H1 (cell line): ENCODE measurements around the gene ADGRE2.

ENCODE experiments used
- CHD1 ChIP-seq: IDR thresholded peaks from 2 replicates; pipeline ENCODE4 v1.6.1; 2012; ENCODE audit warnings: low read depth, low read length, improper control_type of control experiment
- CREB1 ChIP-seq: IDR thresholded peaks from 2 replicates; pipeline ENCODE4 v1.6.1; 2012; ENCODE audit warnings: inconsistent platforms
- EGR1 ChIP-seq: IDR thresholded peaks from 2 replicates; pipeline ENCODE4 v1.6.1; 2011; ENCODE audit warnings: low read depth, low read length, borderline replicate concordance
- EZH2 ChIP-seq: fragments of 200-600 bp; sonication (generic); IDR thresholded peaks from 2 replicates; pipeline ENCODE4 v1.7.1; 2012; ENCODE audit warnings: low read depth, mild to moderate bottlenecking, moderate library complexity, low read length, inconsistent platforms; ENCODE audit not compliant: severe bottlenecking
- POLR2A ChIP-seq, 2 experiments: IDR thresholded peaks; 1 replicate in 1 of 2; 2 replicates in 1 of 2; pipeline ENCODE4 v1.6.1; 2011; ENCODE audit warnings: low read depth in 2 of 2, low read length in 2 of 2, mild to moderate bottlenecking in 2 of 2; ENCODE audit errors: control extremely low read depth in 1 of 2
- POLR2AphosphoS5 ChIP-seq: IDR thresholded peaks from 2 replicates; pipeline ENCODE4 v1.6.1; 2011; ENCODE audit warnings: low read depth, low read length
- SP2 ChIP-seq: IDR thresholded peaks from 2 replicates; pipeline ENCODE4 v1.6.1; 2012; ENCODE audit warnings: mild to moderate bottlenecking, low read length, inconsistent platforms
- TF ChIP-seq, protein P1 (sequence below), 3 experiments: IDR thresholded peaks; 1 replicate in 2 of 3; 2 replicates in 1 of 3; pipeline versions ENCODE4 v1.5.1 to v1.6.1; 2011; ENCODE audit warnings: low read length in 3 of 3, mild to moderate bottlenecking in 3 of 3, inconsistent platforms in 2 of 3, low read depth in 1 of 3, moderate library complexity in 1 of 3; ENCODE audit not compliant: insufficient read depth in 1 of 3; ENCODE audit errors: control extremely low read depth in 1 of 3

DNA sequence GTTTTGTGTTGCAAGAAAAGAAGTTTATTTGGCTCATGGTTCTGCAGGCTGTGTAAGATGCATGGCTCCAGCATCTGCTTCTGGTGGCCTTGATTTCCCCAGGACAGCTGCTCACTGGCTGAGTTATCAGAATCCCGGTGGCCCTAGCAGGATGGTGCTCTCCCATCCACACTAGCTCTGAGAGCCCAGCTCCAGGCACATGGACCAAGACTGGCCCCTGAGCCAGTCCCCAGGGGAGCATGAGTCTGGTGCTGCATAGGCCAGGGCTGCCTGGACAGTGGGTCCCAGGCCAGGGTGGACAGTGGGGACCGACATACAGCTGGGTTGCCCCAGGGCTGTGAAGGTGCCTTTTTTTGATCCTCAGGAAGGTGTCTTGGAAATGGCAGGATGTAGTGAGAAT, 10.4 kb downstream of the ADGRE2 start:
- TF ChIP-seq CREB1 (no peak), CHD1 (no peak), POLR2A (IDR thresholded peaks at IDR 0.05; ENCODE audit: control extremely low read depth in 1 of 2, low read depth in 2 of 2, low read length in 2 of 2) (no peak), EZH2 (no peak), SP2 (no peak), POLR2AphosphoS5 (no peak), EGR1 (no peak)
- TF ChIP-seq, protein P1, sequence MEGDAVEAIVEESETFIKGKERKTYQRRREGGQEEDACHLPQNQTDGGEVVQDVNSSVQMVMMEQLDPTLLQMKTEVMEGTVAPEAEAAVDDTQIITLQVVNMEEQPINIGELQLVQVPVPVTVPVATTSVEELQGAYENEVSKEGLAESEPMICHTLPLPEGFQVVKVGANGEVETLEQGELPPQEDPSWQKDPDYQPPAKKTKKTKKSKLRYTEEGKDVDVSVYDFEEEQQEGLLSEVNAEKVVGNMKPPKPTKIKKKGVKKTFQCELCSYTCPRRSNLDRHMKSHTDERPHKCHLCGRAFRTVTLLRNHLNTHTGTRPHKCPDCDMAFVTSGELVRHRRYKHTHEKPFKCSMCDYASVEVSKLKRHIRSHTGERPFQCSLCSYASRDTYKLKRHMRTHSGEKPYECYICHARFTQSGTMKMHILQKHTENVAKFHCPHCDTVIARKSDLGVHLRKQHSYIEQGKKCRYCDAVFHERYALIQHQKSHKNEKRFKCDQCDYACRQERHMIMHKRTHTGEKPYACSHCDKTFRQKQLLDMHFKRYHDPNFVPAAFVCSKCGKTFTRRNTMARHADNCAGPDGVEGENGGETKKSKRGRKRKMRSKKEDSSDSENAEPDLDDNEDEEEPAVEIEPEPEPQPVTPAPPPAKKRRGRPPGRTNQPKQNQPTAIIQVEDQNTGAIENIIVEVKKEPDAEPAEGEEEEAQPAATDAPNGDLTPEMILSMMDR (IDR thresholded peaks at IDR 0.05; ENCODE audit: control extremely low read depth in 1 of 3, insufficient read depth in 1 of 3, low read depth in 1 of 3, low read length in 3 of 3), result no peak
